ENCODE data around the gene SLC27A3. TPM values are rescaled to one million over a fixed set of nuclear protein-coding genes. Genes with fewer than 3 reads are reported as not detected.

Gene SLC27A3
- total and polyA plus RNA-seq, 10 of the 15 experiments (the other 5 are each of a cell fraction or from before 2014, with no cell fraction given): 2.6 to 18.1 (median 8.3) TPM

GRCh38 chr1:153774026-153774595, 1.1 kb upstream of the SLC27A3 start:
- Histone ChIP-seq H3K27me3 (replicated peaks in 1 of 2; ENCODE audit: control insufficient read depth in 2 of 2, insufficient read depth in 2 of 2, low read length in 1 of 2) (no peaks in the 10 kb centered on the region), H3K9ac (ENCODE audit: control insufficient read depth, insufficient read depth, low read length) (no peak overlapping the region), H3K4me2 (ENCODE audit: control insufficient read depth, insufficient read depth) (no peak overlapping the region), H3K4me1 (ENCODE audit: control insufficient read depth, insufficient read depth, low read length) (peaks cover 3% of the 10 kb centered on the region), H3K36me3 (ENCODE audit: control insufficient read depth in 2 of 2, insufficient read depth in 2 of 2, low read length in 1 of 2) (peaks cover 14 to 21% of the 10 kb centered on the region in 2 experiments), H3K9me3 (replicated peaks; ENCODE audit: control insufficient read depth, insufficient read depth, low read length) (no peaks in the 10 kb centered on the region), H4K20me1 (ENCODE audit: control insufficient read depth, insufficient read depth) (no peaks in the 10 kb centered on the region), H2AFZ (ENCODE audit: control insufficient read depth, low read depth, low read length) (no peak overlapping the region), H3K4me3 (no peak overlapping the region), H3K27ac (ENCODE audit: control insufficient read depth, insufficient read depth) (no peak overlapping the region), H3K79me2 (ENCODE audit: control insufficient read depth, insufficient read depth, low read length) (no peaks in the 10 kb centered on the region)
- no peak for ATAC-seq
- no TSS peak for BruUV-seq (replicated peaks)
- ChIA-PET POLR2A (interaction anchor here (0.7 to 1.2 kb wide), 2 partner anchors 9 to 44 kb away, joined by 3 to 5 read pairs; no protein-coding TSS in a partner anchor), SMC1A (ENCODE audit: uncharacterized antibody, unreplicated experiment) (no interaction called here), CTCF (interaction anchor here (1.0 to 1.1 kb wide), 2 partner anchors 10 to 278 kb away, joined by 3 to 5 read pairs; no protein-coding TSS in a partner anchor), RAD21 (ENCODE audit: unreplicated experiment) (no interaction called here)
- WGBS (ENCODE audit: insufficient coverage, insufficient replicate concordance, low lambda C conversion rate, missing lambda C conversion rate): 71% methylated on average over 8 of the region's 8 CpGs
- no peak for DNase-seq (ENCODE audit: low read depth, low spot score)
- no peak for TF ChIP-seq FOXK2 (IDR thresholded peaks at IDR 0.05)
- TF ChIP-seq, protein P1, sequence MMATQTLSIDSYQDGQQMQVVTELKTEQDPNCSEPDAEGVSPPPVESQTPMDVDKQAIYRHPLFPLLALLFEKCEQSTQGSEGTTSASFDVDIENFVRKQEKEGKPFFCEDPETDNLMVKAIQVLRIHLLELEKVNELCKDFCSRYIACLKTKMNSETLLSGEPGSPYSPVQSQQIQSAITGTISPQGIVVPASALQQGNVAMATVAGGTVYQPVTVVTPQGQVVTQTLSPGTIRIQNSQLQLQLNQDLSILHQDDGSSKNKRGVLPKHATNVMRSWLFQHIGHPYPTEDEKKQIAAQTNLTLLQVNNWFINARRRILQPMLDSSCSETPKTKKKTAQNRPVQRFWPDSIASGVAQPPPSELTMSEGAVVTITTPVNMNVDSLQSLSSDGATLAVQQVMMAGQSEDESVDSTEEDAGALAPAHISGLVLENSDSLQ (IDR thresholded peaks at IDR 0.05): peak; percentile 29; the same call in 1 of the 2 replicates
- in situ Hi-C loops (cut with MboI): no loop called here
- intact Hi-C loops (cut with micrococcal nuclease; ENCODE audit: unreplicated experiment): no loop called here
- no peak for FAIRE-seq

DNA sequence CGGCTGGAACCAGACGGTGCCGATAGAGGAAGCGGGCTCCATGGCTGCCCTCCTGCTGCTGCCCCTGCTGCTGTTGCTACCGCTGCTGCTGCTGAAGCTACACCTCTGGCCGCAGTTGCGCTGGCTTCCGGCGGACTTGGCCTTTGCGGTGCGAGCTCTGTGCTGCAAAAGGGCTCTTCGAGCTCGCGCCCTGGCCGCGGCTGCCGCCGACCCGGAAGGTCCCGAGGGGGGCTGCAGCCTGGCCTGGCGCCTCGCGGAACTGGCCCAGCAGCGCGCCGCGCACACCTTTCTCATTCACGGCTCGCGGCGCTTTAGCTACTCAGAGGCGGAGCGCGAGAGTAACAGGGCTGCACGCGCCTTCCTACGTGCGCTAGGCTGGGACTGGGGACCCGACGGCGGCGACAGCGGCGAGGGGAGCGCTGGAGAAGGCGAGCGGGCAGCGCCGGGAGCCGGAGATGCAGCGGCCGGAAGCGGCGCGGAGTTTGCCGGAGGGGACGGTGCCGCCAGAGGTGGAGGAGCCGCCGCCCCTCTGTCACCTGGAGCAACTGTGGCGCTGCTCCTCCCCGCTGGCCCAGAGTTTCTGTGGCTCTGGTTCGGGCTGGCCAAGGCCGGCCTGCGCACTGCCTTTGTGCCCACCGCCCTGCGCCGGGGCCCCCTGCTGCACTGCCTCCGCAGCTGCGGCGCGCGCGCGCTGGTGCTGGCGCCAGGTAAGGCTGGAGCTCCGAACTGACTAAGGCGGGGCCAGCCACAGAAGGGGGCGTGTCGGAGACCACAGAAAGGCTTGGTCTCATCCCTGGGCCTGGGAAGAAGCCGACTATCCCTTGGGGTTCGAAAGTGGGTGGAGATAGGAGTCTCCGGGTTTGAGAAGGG, 486 bp downstream of the SLC27A3 start:
- peaks cover 3% of the 10 kb centered on the region for H3K4me1 ChIP-seq (ENCODE audit: control insufficient read depth, insufficient read depth, low read length)
- TF ChIP-seq POLR2A (IDR thresholded peaks at IDR 0.05; ENCODE audit: low read depth, low read length) (peak; percentile 87), BHLHE40 (IDR thresholded peaks at IDR 0.05; ENCODE audit: borderline replicate concordance in 1 of 2, low read depth in 2 of 2, low read length in 1 of 2) (peak in 1 of 2 experiments; percentile 61; a peak in 3 of 4 replicates), YY1 (IDR thresholded peaks at IDR 0.05; ENCODE audit: low read depth, low read length) (peak; percentile 35; the same call in 1 of the 2 replicates), LARP7 (IDR thresholded peaks at IDR 0.05) (peak; percentile 60), IKZF1 (conservative IDR thresholded peaks at IDR 0.05) (peak; percentile 73), EZH2 (IDR thresholded peaks at IDR 0.05; ENCODE audit: borderline replicate concordance, control insufficient read depth, low read depth, low read length) (no peak), ZBTB33 (IDR thresholded peaks at IDR 0.05) (no peak), NFIC (IDR thresholded peaks at IDR 0.05; ENCODE audit: low read depth, low read length) (no peak), CHD1 (IDR thresholded peaks at IDR 0.05; ENCODE audit: low read depth, low read length) (no peak), TAF1 (IDR thresholded peaks at IDR 0.05; ENCODE audit: borderline replicate concordance, low read depth, low read length) (0 out of 2 replicates have a peak, but pooled peaks have one; percentile 19)

More for the DNA sequence above, 486 bp downstream of the SLC27A3 start:
- WGBS (ENCODE audit: insufficient coverage, insufficient replicate concordance, low lambda C conversion rate, missing lambda C conversion rate): 1% methylated on average over 74 of the region's 83 CpGs
- no TSS peak for BruUV-seq (replicated peaks)
- ATAC-seq (peak; percentile 84), FAIRE-seq (peak; percentile 66), DNase-seq (ENCODE audit: low read depth, low spot score) (no peak)
- Histone ChIP-seq H3K27ac (ENCODE audit: control insufficient read depth, insufficient read depth) (peak overlapping the region; percentile 56), H3K36me3 (ENCODE audit: control insufficient read depth in 2 of 2, insufficient read depth in 2 of 2, low read length in 1 of 2) (peaks cover 7 to 21% of the 10 kb centered on the region in 2 experiments), H4K20me1 (ENCODE audit: control insufficient read depth, insufficient read depth) (no peaks in the 10 kb centered on the region), H3K79me2 (ENCODE audit: control insufficient read depth, insufficient read depth, low read length) (no peaks in the 10 kb centered on the region), H3K27me3 (replicated peaks in 1 of 2; ENCODE audit: control insufficient read depth in 2 of 2, insufficient read depth in 2 of 2, low read length in 1 of 2) (no peaks in the 10 kb centered on the region), H3K4me2 (ENCODE audit: control insufficient read depth, insufficient read depth) (peak overlapping the region; percentile 87), H3K4me3 (peak overlapping the region; percentile 81), H3K9ac (ENCODE audit: control insufficient read depth, insufficient read depth, low read length) (peak overlapping the region; percentile 49), H3K9me3 (replicated peaks; ENCODE audit: control insufficient read depth, insufficient read depth, low read length) (no peaks in the 10 kb centered on the region), H2AFZ (ENCODE audit: control insufficient read depth, low read depth, low read length) (peak overlapping the region; percentile 81)
- ChIA-PET SMC1A (ENCODE audit: uncharacterized antibody, unreplicated experiment) (interaction anchor here (0.6 to 1.1 kb wide), 5 partner anchors 11 to 213 kb away, joined by 3 read pairs; no protein-coding TSS in a partner anchor), CTCF (interaction anchor here (0.6 to 1.2 kb wide), 6 partner anchors 9 to 211 kb away, joined by 3 to 4 read pairs (median 3); no protein-coding TSS in a partner anchor), POLR2A (interaction anchor here (0.6 to 1.6 kb wide), 6 partner anchors 11 to 213 kb away, joined by 3 to 6 read pairs (median 4); no protein-coding TSS in a partner anchor), RAD21 (ENCODE audit: unreplicated experiment) (interaction anchor here (0.7 to 1.9 kb wide), 8 partner anchors 15 to 211 kb away, joined by 3 to 5 read pairs (median 4); partner anchors contain the start of genes INTS3, NPR1 and RAB13)
- intact Hi-C loops (cut with micrococcal nuclease; ENCODE audit: unreplicated experiment): no loop called here
- in situ Hi-C loops (cut with MboI): no loop called here

Data from GM12878 (cell line).